Measurements from ENCODE around the gene EEFSEC.

Gene EEFSEC

DNA sequence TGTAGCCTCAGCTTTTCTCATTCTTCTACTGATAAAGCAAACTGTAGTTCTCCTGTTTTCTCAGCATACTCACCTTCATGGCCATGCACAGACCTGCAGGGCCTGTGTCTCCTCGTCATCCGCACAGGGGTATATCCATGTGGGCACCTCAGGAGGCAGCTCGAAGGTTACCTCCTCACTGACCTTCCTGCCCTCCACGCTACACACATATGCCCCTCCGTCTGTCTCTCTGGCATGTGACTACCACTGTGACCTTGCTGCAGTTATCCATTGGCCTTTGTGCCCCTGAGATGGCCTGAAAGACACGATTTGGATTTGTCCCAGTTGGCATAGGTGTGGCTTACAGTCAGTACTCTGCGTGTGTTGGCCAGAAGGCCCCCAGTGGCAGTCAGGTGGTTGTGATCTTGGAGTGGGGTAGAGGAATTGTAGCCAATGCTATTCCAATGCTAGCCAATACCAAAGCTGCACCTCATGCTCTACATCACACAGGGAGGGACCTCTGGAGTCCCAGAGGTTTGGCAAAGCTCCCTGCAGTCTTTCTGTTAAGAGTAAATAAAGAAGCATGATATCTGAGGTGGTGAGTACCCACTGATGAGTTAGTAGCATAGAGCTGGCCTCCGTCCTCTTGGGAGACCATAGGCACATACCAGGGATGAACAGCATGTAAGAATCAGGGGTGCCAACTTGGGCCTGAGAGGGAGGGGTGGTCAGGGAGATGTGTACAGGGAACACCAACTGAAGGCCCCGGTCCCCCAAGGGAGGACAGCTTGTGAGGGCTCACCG, 143.4 kb downstream of the EEFSEC start:
- H3K4me2 ChIP-seq (ENCODE audit: low read length), result no peak overlapping the region
- TF ChIP-seq, protein P1, sequence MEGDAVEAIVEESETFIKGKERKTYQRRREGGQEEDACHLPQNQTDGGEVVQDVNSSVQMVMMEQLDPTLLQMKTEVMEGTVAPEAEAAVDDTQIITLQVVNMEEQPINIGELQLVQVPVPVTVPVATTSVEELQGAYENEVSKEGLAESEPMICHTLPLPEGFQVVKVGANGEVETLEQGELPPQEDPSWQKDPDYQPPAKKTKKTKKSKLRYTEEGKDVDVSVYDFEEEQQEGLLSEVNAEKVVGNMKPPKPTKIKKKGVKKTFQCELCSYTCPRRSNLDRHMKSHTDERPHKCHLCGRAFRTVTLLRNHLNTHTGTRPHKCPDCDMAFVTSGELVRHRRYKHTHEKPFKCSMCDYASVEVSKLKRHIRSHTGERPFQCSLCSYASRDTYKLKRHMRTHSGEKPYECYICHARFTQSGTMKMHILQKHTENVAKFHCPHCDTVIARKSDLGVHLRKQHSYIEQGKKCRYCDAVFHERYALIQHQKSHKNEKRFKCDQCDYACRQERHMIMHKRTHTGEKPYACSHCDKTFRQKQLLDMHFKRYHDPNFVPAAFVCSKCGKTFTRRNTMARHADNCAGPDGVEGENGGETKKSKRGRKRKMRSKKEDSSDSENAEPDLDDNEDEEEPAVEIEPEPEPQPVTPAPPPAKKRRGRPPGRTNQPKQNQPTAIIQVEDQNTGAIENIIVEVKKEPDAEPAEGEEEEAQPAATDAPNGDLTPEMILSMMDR (IDR thresholded peaks at IDR 0.05; ENCODE audit: low read depth, low read length), result no peak
- TF ChIP-seq EZH2phosphoT487 (IDR thresholded peaks at IDR 0.05; ENCODE audit: low read depth), result no peak

DNA sequence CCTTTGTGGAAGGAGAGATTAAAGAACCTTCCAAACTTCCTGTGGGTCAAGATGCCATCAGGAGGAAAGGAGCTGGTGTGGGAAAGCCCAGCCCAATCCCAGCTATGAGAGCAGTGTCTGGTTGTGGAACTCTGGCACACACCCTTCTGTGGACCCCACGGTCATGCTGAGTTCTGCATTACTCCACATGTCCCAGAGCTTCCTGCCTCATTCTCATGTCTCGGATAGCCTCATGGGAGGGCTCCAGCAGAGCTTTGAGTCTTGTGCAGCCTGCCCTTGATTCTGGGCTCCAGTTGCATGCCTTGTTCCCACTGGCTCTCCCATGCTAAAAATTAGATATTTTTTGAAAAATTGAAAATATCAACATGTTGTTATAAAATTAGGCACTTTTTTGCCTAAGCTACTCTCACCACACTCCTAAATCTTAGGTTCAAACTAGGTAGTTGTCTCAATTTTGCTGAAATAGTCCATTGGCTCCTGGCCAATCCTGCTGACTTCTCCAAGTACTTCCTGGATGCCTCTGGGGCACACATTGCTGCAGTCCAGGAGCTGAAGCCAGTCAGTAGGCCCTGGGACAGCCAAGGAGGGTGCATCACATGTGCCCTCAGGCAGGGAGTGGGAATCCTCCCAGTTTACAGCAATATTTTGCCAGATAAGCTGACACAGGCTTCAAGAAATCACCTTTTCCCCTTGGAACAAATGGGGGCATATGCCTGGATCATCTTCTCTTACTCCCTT, 144.3 kb downstream of the EEFSEC start:
- no peak overlapping the region for H3K4me2 ChIP-seq (ENCODE audit: low read length)
- H3K9ac ChIP-seq (ENCODE audit: low read length), result no peak overlapping the region
- no peaks in the 10 kb centered on the region for H3K36me3 ChIP-seq (replicated peaks; ENCODE audit: low read depth, low read length)
- no peaks in the 10 kb centered on the region for H3K79me2 ChIP-seq (ENCODE audit: low read length)
- H3K4me1 ChIP-seq (ENCODE audit: low read length), result no peaks in the 10 kb centered on the region
- no peaks in the 10 kb centered on the region for H3K9me3 ChIP-seq (ENCODE audit: insufficient read depth, low read length)
- H3K27ac ChIP-seq (ENCODE audit: low read length), result no peak overlapping the region
- H3K27me3 ChIP-seq (ENCODE audit: low read depth, low read length), result no peaks in the 10 kb centered on the region
- no peak overlapping the region for H3K4me3 ChIP-seq (ENCODE audit: low read length)
- TF ChIP-seq, protein P1 (IDR thresholded peaks at IDR 0.05; ENCODE audit: low read depth, low read length), result no peak
- TF ChIP-seq EZH2phosphoT487 (IDR thresholded peaks at IDR 0.05; ENCODE audit: low read depth), result no peak
- no peak overlapping the region for H2AFZ ChIP-seq (ENCODE audit: low read depth, low read length)
- no peaks in the 10 kb centered on the region for H4K20me1 ChIP-seq (ENCODE audit: insufficient read depth, low read length)

More for the DNA sequence above, 143.4 kb downstream of the EEFSEC start:
- Histone ChIP-seq H4K20me1 (ENCODE audit: insufficient read depth, low read length) (no peaks in the 10 kb centered on the region), H3K4me1 (ENCODE audit: low read length) (no peaks in the 10 kb centered on the region), H2AFZ (ENCODE audit: low read depth, low read length) (no peak overlapping the region), H3K4me3 (ENCODE audit: low read length) (no peak overlapping the region), H3K9ac (ENCODE audit: low read length) (no peak overlapping the region), H3K27ac (ENCODE audit: low read length) (no peak overlapping the region), H3K27me3 (ENCODE audit: low read depth, low read length) (no peaks in the 10 kb centered on the region), H3K9me3 (ENCODE audit: insufficient read depth, low read length) (no peaks in the 10 kb centered on the region), H3K36me3 (replicated peaks; ENCODE audit: low read depth, low read length) (no peaks in the 10 kb centered on the region), H3K79me2 (ENCODE audit: low read length) (no peaks in the 10 kb centered on the region)

DNA sequence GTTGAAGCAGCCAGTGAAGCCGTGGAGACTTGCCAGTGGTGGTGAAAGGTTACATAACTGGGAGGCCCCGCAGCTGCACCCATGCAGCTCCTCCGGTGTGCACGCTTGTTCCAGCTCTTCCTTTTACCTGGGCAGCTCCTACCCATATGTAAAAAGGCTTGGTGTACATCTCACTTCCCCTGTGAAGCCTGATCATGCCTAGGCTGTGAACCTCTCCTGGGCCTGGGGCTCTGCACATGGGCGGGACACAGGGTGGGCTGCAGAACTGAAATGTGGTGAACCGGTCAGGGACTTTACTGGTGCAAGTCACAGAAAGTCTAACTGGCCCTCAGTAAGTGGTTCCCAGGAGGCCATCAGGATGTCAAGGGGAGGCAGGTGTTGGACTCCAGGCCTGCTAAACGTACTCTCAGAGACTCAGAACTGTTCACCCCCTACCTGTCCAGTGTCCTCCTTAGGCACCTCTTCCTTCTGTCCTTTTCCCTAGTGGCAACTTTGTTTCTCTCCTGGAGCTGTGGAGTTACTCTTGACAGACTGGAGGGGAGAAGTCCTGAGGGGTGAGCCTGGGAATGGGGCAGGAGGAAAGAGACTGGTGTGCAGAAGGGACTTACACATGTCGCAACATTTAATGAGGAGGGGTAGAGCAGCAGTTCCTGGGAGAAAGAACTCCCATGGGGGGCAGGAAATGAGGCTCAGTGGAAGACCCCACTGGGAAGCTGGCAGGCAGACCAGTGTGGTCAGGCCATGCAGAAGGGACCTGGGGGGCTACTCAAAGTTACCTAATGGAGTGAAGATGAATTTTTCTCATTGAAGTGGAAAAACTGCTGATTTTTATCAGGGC, 148.1 kb downstream of the EEFSEC start:
- H4K20me1 ChIP-seq (ENCODE audit: insufficient read depth, low read length), result no peaks in the 10 kb centered on the region
- no peaks in the 10 kb centered on the region for H3K27me3 ChIP-seq (ENCODE audit: low read depth, low read length)
- no peak overlapping the region for H3K4me3 ChIP-seq (ENCODE audit: low read length)
- H3K36me3 ChIP-seq (replicated peaks; ENCODE audit: low read depth, low read length), result no peaks in the 10 kb centered on the region
- H3K9ac ChIP-seq (ENCODE audit: low read length), result no peak overlapping the region
- TF ChIP-seq, protein P1 (IDR thresholded peaks at IDR 0.05; ENCODE audit: low read depth, low read length), result no peak
- no peak for TF ChIP-seq EZH2phosphoT487 (IDR thresholded peaks at IDR 0.05; ENCODE audit: low read depth)
- H2AFZ ChIP-seq (ENCODE audit: low read depth, low read length), result no peak overlapping the region
- H3K27ac ChIP-seq (ENCODE audit: low read length), result no peak overlapping the region
- no peaks in the 10 kb centered on the region for H3K4me1 ChIP-seq (ENCODE audit: low read length)
- no peaks in the 10 kb centered on the region for H3K79me2 ChIP-seq (ENCODE audit: low read length)
- H3K4me2 ChIP-seq (ENCODE audit: low read length), result no peak overlapping the region
- H3K9me3 ChIP-seq (ENCODE audit: insufficient read depth, low read length), result no peaks in the 10 kb centered on the region

Measured in OCI-LY3 (cell line).